NB4 (cell line): ENCODE measurements around the gene ZFYVE27.

ENCODE experiments used
- DNase-seq: peaks from one replicate; pipeline ENCODE4 v3.0.0; 2010; ENCODE audit warnings: low read depth
- H3K4me3 ChIP-seq: one replicate; pipeline ENCODE4 v1.5.1; 2011; ENCODE audit warnings: mild to moderate bottlenecking, low read depth, low read length, moderate library complexity
- MYC ChIP-seq: IDR thresholded peaks from 2 replicates; pipeline ENCODE4 v1.6.1; 2011; ENCODE audit warnings: low read depth, low read length
- POLR2A ChIP-seq: IDR thresholded peaks from 2 replicates; pipeline ENCODE4 v1.6.1; 2011; ENCODE audit warnings: mild to moderate bottlenecking; ENCODE audit not compliant: insufficient read length; ENCODE audit errors: extremely low read depth
- TF ChIP-seq, protein P1 (sequence below): IDR thresholded peaks from one replicate; pipeline ENCODE4 v1.5.1; 2012; ENCODE audit warnings: low read depth, low read length
- TF ChIP-seq, protein P2 (sequence below): IDR thresholded peaks from 2 replicates; pipeline ENCODE4 v1.6.1; 2011; ENCODE audit warnings: low read depth, low read length

Gene ZFYVE27

DNA sequence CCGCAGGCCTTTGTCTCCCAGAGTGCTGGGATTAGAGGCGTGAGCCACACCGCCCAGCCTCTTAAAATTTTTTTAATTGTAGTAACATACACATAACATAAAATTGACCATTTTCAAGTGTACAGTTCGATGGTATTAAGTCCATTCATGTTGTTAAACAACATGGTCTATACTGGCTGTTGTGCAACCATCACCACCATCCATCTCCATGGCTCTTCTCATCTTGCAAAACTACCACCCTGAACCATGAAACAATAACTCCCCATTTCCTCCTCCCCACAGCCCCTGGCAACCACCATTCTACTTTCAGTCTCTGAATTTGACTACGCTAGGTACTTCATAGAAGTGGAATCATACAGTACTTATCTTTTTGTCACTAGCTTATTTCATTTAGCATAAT lies 7.9 kb upstream of the ZFYVE27 start:
- DNase-seq = peak; percentile 79
- TF ChIP-seq, protein P1, sequence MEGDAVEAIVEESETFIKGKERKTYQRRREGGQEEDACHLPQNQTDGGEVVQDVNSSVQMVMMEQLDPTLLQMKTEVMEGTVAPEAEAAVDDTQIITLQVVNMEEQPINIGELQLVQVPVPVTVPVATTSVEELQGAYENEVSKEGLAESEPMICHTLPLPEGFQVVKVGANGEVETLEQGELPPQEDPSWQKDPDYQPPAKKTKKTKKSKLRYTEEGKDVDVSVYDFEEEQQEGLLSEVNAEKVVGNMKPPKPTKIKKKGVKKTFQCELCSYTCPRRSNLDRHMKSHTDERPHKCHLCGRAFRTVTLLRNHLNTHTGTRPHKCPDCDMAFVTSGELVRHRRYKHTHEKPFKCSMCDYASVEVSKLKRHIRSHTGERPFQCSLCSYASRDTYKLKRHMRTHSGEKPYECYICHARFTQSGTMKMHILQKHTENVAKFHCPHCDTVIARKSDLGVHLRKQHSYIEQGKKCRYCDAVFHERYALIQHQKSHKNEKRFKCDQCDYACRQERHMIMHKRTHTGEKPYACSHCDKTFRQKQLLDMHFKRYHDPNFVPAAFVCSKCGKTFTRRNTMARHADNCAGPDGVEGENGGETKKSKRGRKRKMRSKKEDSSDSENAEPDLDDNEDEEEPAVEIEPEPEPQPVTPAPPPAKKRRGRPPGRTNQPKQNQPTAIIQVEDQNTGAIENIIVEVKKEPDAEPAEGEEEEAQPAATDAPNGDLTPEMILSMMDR = no peak
- TF ChIP-seq MYC = no peak
- TF ChIP-seq, protein P2, sequence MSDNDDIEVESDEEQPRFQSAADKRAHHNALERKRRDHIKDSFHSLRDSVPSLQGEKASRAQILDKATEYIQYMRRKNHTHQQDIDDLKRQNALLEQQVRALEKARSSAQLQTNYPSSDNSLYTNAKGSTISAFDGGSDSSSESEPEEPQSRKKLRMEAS = no peak

DNA sequence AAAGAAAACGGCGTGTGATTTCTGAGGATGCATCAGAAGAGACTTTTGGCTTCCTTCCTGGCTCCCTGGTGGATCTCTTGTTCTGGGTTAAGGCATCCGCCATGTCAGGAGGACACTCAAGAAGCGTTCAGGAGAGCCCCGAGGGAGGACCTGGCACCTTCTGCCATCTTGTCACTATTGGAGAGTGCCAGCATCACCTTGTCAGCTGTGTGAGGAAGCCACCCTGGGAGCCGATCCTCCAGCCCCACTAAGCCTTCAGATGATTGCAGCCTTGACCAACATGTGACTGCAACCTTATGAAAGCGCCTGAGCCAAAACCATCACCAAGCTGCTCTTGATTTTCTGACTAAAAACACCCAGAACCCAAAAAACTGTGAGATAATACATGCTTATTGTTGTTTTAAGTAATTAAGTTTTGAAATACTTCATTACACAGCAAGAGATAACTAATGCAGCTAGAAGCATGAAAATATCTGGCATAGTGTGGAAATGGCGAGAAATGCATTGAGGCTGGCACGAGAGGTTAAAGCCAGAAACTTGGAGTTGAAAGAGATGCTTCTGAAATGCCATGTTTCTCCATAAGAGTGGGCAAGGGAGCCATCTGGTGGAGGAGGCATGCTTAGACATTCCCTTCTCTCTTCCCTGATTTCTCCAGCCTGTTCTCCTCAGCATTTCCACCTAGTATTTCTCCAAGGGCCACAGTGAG lies 5.4 kb upstream of the ZFYVE27 start:
- no peak overlapping the region for H3K4me3 ChIP-seq

More for the DNA sequence above, 7.9 kb upstream of the ZFYVE27 start:
- no peak overlapping the region for H3K4me3 ChIP-seq

DNA sequence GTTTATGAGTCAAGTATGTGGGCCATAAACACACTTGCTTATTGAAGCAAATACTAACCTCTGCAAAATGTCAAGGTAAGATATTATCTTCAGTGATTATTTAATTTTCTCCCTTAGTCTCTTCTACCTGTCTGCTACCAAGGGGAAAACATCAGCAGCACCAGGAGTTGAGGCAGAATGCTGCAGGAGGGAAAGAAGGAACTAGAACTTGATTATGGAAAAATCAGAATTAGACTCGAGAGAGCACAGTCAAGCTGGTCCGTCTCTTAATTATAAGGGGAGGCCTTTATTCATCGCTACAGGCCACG lies 4.9 kb upstream of the ZFYVE27 start:
- no peak overlapping the region for H3K4me3 ChIP-seq
- no peak for DNase-seq
- TF ChIP-seq, protein P1 = no peak
- TF ChIP-seq, protein P2 = no peak
- TF ChIP-seq MYC (no peak), POLR2A (no peak)

More for the DNA sequence above, 5.4 kb upstream of the ZFYVE27 start:
- TF ChIP-seq MYC (peak; percentile 38; the same call in 1 of the 2 replicates), POLR2A (no peak)
- TF ChIP-seq, protein P2 = peak; percentile 78
- TF ChIP-seq, protein P1 = peak; percentile 92
- DNase-seq = peak; percentile 79

DNA sequence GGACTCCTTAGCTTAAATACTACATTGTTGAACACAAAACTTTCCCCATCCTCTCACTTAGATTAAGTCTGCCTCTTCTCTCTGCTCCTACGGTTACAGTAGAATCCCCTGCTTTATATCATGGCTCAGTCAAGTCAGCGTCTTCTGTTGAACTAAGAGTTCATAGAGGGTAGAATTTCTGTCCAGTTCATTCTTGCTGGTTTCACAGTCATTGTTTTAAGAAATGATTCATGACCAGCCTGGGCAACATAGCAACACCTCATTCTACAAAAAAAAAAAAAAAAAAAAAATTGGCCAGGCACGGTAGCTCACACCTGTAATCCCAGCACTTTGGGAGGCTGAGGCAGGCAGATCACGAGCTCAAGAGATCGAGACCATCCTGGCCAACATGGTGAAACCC lies 3.7 kb upstream of the ZFYVE27 start:
- DNase-seq = no peak
- no peak overlapping the region for H3K4me3 ChIP-seq
- TF ChIP-seq, protein P1 = no peak
- TF ChIP-seq POLR2A = no peak
- TF ChIP-seq, protein P2 = no peak
- no peak for TF ChIP-seq MYC

DNA sequence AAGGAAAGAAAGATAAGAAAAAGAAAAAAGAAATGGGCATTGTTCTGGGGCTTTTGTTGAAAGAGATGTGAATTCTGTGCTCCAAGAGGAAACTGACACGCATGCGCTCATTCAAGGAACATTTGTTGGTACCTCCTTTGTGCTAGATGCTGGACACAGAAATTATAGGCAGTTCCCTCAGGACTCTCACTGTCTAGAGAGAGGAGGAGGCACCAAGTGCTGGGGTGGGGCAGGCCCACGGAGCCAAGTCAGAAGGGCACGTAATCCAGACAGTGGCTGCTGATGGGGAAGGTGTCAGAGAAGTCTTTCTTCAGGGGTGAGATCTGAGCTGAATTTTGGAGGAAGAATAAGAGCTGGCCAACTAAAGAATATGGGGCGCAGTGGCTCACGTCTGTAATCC lies 2.9 kb upstream of the ZFYVE27 start:
- TF ChIP-seq, protein P1 = no peak
- TF ChIP-seq, protein P2 = no peak
- TF ChIP-seq MYC (no peak), POLR2A (no peak)
- no peak overlapping the region for H3K4me3 ChIP-seq
- DNase-seq = no peak
